Upper lobe of left lung (tissue), 6 donors: Measurements from ENCODE around the gene SERTAD2. TPM values are rescaled to one million over a fixed set of nuclear protein-coding genes. Genes with fewer than 3 reads are reported as not detected.
A peak's percentile ranks its signal among the peaks of the same experiment; 100 is the strongest.

Experiments used
- ATAC-seq, 2 donors: fragments of 200-7000 bp; cut with Tn5 transposase; one replicate each; pipeline ENCODE4 v1.9.1; 2022; ENCODE audit warnings: mild to moderate bottlenecking in 2 of 2, moderate library complexity in 2 of 2; ENCODE audit not compliant: low FRiP score in 2 of 2
- DNase-seq, 2 donors: peaks; one replicate each; pipeline ENCODE4 v3.0.0-alpha.2; 2019 to 2020
- H3K27ac ChIP-seq, 4 donors: fragments of 200-600 bp; sonication (generic); one replicate each; pipeline ENCODE4 v1.5.1; 2016 to 2019
- H3K27me3 ChIP-seq, 4 donors: fragments of 200-600 bp; sonication (generic); one replicate each; pipeline ENCODE4 v1.5.1; 2017 to 2019
- H3K36me3 ChIP-seq, 4 donors: fragments of 200-600 bp; sonication (generic); one replicate each; pipeline ENCODE4 v1.5.1; 2016 to 2019
- H3K4me1 ChIP-seq, 4 donors: fragments of 200-600 bp; sonication (generic); one replicate each; pipeline ENCODE4 v1.5.1; 2018 to 2019
- H3K4me3 ChIP-seq, 4 donors: fragments of 200-600 bp; sonication (generic); one replicate each; pipeline ENCODE4 v1.5.1; 2017 to 2019; ENCODE audit warnings: mild to moderate bottlenecking in 2 of 4, moderate library complexity in 1 of 4
- H3K9me3 ChIP-seq, 4 donors: fragments of 200-600 bp; sonication (generic); one replicate each; pipeline ENCODE4 v1.5.1; 2018 to 2019
- EP300 ChIP-seq, 4 donors: sonication (generic); formaldehyde crosslinking; IDR thresholded peaks; one replicate each; pipeline ENCODE4 v1.5.1; 2017; ENCODE audit warnings: antibody characterized with exemption in 4 of 4, control low read depth in 2 of 4
- POLR2A ChIP-seq, 4 donors: fragments of 450-650 bp; IDR thresholded peaks; one replicate each; pipeline ENCODE4 v1.5.1; 2016 to 2017; ENCODE audit warnings: antibody characterized with exemption in 4 of 4, mild to moderate bottlenecking in 2 of 4
- POLR2AphosphoS5 ChIP-seq, 2 donors: sonication (generic); formaldehyde crosslinking; IDR thresholded peaks; one replicate each; pipeline ENCODE4 v1.5.1; 2017; ENCODE audit warnings: antibody characterized with exemption in 2 of 2
- WGBS, 2 donors: methylation state at CpG; one replicate each; pipeline ENCODE4 v1.1.5; 2017 to 2018; 5-methylcytosine and 5-hydroxymethylcytosine counted together
- total RNA-seq, 6 donors: library from RNA; depleted of rRNA in 4 of 6; stranded (reverse); fragments of >200 nt in 4 of 6; gene quantifications; one replicate each; pipeline versions ENCODE4 v1.1.0 to v1.2.1, GENCODE V29; 2016 to 2021
- TF ChIP-seq, protein P1 (sequence below), 6 experiments: fragments of 450-650 bp in 4 of 6; fragments of 200-600 bp in 2 of 6; sonication (generic) in 2 of 6; IDR thresholded peaks; one replicate each; pipeline ENCODE4 v1.5.1; 2016 to 2019; ENCODE audit warnings: antibody characterized with exemption in 6 of 6
- donor health status: DM: no; HTN: no; CAD: no; lungs with moderate emphysema.
- donor health status: DM: no; HTN: yes; CAD: no; lungs with severe emphysema.

SERTAD2 gene
- total RNA-seq, 6 donors from 2014 or later = 10.4 to 43.0 (median 20.0) TPM

DNA sequence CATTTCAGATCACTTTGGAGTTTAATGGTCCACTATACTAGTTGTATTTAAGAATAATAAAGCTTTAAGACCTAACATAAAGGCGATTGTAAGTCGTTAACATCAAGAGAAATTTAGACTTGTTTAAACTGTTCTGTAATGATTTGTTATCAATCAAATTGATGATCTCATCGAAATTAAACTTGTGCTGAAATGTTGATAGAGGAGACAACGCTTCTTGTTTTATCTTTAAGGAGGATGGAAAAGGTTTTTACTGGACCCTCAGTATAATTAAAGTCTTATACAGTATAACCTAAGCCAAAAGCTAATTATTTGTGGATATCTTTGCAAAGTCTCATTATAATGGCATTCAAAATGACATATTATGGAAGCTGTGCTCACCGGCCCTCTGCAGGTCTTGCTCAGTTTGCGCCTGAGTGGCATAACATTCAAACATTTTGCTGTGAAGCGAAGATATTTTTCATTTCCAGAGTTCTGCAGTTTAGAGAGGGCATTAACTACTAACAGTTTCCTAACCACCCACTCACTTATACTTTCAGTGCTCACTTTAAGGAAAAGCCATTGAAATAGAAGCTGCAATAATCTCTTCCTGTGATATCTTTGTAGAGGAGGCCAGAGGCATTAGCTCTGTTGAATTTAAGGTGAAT lies 1.4 kb upstream of the SERTAD2 start:
- WGBS, 2 donors = 51 to 57% methylated on average over 7 of the region's 7 CpGs
- Histone ChIP-seq H3K9me3 (no peaks in the 10 kb centered on the region), H3K4me3 (peak overlapping the region in 3 of 4 donors; percentile 80 to 90 (median 88))

DNA sequence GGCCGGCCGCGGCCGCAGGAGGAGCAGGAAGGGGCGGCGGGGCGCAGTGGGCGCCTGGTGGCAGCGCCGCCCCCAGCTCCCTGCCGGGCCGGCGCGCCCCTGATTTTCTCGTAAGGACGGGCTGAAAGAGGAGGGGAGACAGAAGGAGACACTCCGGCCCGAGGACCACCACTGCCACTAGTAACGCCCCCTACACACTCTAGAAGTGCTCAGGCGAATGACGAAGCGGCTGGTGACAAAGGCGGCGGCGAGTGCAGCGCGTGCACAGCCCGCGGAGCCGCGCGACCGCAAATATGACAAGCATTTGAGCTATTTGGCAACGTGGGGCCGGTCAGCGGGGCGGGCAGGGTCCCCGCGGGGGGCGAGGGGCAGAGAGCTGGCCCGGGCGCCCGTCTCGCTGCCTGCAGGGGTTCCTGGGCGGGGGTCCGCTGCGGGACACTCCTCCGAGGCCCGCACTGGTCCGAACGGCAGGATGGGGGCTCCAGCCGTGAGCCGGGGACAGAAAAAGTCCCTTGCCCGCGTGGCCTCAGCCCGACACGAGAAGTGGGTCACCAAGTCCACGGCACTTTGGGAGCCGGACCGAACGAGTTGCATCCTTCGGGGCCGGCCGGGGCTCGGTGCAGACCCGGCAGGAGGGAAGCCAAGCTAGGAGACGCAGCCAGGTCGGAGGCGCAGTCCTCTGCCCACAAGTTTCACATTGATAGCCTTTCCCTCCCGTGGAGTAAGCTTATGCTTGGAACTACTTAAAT lies 524 bp upstream of the SERTAD2 start:
- no peaks in the 10 kb centered on the region for H3K27me3 ChIP-seq
- H3K4me3 ChIP-seq = peak overlapping the region; percentile 76 to 90 (median 84)
- no peaks in the 10 kb centered on the region for H3K9me3 ChIP-seq
- WGBS, 2 donors = 0% methylated on average over 1 to 47 of the region's 70 CpGs
- peak; percentile 78 to 80 for ATAC-seq
- peak; percentile 83 to 95 for DNase-seq
- peak overlapping the region; percentile 98 to 100 (median 100) for H3K27ac ChIP-seq
- peaks cover 24 to 46% (median 30%) of the 10 kb centered on the region in 4 donors for H3K4me1 ChIP-seq
- no peaks in the 10 kb centered on the region for H3K36me3 ChIP-seq
- TF ChIP-seq EP300 (IDR thresholded peaks at IDR 0.05) = peak in 1 of 4 donors; percentile 24
- TF ChIP-seq POLR2AphosphoS5 (IDR thresholded peaks at IDR 0.05) = peak; percentile 60 to 61
- TF ChIP-seq POLR2A (IDR thresholded peaks at IDR 0.05) = peak in 3 of 4 donors; percentile 92 to 96 (median 93)
- TF ChIP-seq, protein P1, sequence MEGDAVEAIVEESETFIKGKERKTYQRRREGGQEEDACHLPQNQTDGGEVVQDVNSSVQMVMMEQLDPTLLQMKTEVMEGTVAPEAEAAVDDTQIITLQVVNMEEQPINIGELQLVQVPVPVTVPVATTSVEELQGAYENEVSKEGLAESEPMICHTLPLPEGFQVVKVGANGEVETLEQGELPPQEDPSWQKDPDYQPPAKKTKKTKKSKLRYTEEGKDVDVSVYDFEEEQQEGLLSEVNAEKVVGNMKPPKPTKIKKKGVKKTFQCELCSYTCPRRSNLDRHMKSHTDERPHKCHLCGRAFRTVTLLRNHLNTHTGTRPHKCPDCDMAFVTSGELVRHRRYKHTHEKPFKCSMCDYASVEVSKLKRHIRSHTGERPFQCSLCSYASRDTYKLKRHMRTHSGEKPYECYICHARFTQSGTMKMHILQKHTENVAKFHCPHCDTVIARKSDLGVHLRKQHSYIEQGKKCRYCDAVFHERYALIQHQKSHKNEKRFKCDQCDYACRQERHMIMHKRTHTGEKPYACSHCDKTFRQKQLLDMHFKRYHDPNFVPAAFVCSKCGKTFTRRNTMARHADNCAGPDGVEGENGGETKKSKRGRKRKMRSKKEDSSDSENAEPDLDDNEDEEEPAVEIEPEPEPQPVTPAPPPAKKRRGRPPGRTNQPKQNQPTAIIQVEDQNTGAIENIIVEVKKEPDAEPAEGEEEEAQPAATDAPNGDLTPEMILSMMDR (IDR thresholded peaks at IDR 0.05) = peak in 2 of 6 experiments; percentile 4 to 41

More for the DNA sequence above, 1.4 kb upstream of the SERTAD2 start:
- peaks cover 15 to 38% (median 23%) of the 10 kb centered on the region in 4 donors for H3K4me1 ChIP-seq
- peak overlapping the region; percentile 98 to 100 (median 100) for H3K27ac ChIP-seq
- H3K36me3 ChIP-seq = no peaks in the 10 kb centered on the region
- no peaks in the 10 kb centered on the region for H3K27me3 ChIP-seq
- no peak for ATAC-seq
- no peak for DNase-seq
- no peak for TF ChIP-seq POLR2AphosphoS5 (IDR thresholded peaks at IDR 0.05)
- TF ChIP-seq EP300 (IDR thresholded peaks at IDR 0.05) = no peak
- TF ChIP-seq, protein P1 (IDR thresholded peaks at IDR 0.05) = peak in 2 of 6 experiments; percentile 17 to 35

DNA sequence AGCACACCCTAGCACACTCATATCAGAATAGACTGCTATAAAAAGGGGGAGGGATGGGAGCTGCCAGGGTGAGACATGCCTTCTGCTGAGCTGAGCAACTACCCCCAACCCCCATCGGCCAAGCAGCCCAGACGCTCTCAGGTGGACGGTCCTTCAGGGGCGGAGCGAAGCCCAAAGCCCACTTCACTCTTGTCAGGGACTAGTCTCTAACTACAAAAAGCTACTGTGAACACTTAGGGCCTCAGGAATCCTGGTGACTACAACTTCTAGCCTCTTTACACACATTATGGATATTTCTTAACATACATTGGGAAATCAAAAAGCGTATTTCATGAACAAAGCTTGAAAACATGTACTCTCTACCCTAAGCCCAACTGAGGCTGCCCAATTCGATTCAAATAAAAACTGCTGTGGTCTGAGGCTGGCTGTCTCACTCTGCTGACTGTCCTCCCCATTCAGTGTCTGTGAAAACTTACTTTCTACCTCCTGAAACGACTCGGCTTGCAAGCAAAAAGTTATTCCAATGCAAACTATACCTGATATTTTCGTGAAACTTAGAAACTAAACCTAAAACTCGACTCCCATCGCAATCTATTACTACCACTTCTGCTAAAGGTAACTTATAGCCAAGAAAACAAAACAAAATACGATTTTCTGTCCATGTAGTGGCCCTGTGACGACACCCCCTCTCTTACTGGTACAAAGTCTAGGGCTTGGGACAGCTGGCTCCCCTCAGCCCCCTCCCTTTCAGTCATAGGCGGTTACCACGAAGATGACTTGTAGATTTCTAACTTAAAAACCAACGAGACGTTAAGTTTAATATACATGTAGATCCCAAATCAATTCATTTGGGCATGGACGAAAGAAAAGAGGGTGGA lies 1.2 kb downstream of the SERTAD2 start:
- TF ChIP-seq, protein P1 (IDR thresholded peaks at IDR 0.05) = no peak
- TF ChIP-seq POLR2A (IDR thresholded peaks at IDR 0.05) (peak in 1 of 4 donors; percentile 59), EP300 (IDR thresholded peaks at IDR 0.05) (peak in 1 of 4 donors; percentile 11), POLR2AphosphoS5 (IDR thresholded peaks at IDR 0.05) (peak; percentile 15 to 60)
- ATAC-seq = no peak
- Histone ChIP-seq H3K27ac (peak overlapping the region; percentile 98 to 100 (median 100)), H3K4me3 (peak overlapping the region; percentile 80 to 90 (median 88)), H3K27me3 (no peaks in the 10 kb centered on the region), H3K4me1 (peaks cover 28 to 54% (median 33%) of the 10 kb centered on the region in 4 donors), H3K9me3 (no peaks in the 10 kb centered on the region), H3K36me3 (no peaks in the 10 kb centered on the region)
- WGBS, 2 donors = 2 to 7% methylated on average over 16 to 19 of the region's 19 CpGs
- peak in 1 of 2 donors; percentile 84 for DNase-seq

DNA sequence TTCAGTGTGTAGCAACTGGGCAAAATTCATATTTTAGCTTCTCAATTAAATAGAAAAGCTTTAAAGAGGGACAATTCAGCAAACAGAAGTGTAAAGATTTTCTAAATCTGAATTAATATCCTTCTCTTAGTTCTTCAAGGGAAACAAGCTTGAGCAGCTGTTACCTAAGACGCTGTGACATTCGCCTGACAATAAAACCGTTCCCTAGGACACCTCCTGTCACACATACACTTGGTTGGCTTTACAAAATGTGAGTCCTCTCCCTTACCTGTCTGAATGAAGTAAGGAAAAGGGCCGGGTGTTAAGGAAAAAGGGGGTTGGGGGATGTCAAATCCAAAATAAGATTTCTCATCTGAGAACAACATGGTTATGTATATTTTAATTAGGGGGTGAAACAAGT lies 2.1 kb downstream of the SERTAD2 start:
- no peaks in the 10 kb centered on the region for H3K9me3 ChIP-seq
- TF ChIP-seq POLR2AphosphoS5 (IDR thresholded peaks at IDR 0.05) = no peak
- no peak for TF ChIP-seq EP300 (IDR thresholded peaks at IDR 0.05)
- TF ChIP-seq POLR2A (IDR thresholded peaks at IDR 0.05) = no peak
- TF ChIP-seq, protein P1 (IDR thresholded peaks at IDR 0.05) = no peak
- ATAC-seq (no peak), DNase-seq (no peak)
- peaks cover 28 to 54% (median 34%) of the 10 kb centered on the region in 4 donors for H3K4me1 ChIP-seq
- 48 to 65% methylated on average over 4 of the region's 4 CpGs for WGBS, 2 donors
- no peak overlapping the region for H3K4me3 ChIP-seq
- H3K36me3 ChIP-seq = no peaks in the 10 kb centered on the region
- H3K27me3 ChIP-seq = no peaks in the 10 kb centered on the region
- peak overlapping the region in 1 of 4 donors; percentile 99 for H3K27ac ChIP-seq
